ENCODE measurements around the gene MEFV. TPM values are rescaled to one million over a fixed set of nuclear protein-coding genes. Genes with fewer than 3 reads are reported as not detected.

The MEFV gene
- polyA plus RNA-seq, 2 of the 4 experiments (the other 2 are of a cell fraction) = not detected

DNA sequence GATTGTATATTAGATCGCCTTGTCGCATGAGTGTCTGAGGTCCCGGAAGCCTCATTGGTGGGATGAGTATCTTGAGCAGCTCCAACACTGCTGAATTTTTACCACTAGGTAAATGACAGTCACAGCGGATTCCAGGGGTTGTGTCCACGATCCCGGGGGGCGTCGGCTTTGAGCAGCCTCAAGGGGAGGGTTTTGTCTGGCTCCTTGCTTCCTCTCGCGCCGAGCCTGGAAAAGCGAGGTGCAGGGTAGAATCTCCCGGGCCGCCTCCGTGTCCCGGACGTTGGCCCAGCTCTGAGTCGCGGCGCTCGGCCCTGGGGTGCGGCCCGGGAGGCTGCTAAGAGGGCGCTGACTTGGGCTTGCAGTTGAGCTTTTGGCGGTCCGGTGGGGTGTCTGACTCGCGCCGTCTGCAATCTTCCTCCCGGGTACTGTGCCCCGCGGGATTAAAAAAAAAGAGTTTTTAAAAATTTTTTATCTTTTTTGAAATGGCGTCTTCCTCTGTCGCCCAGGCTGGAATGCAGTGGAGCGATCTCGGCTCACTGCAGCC lies 63.9 kb downstream of the MEFV start:
- Histone ChIP-seq H3K27ac (no peak overlapping the region), H3K4me2 (no peak overlapping the region), H3K4me1 (peaks cover 9% of the 10 kb centered on the region), H3K4me3 (no peak overlapping the region), H3K9me3 (no peaks in the 10 kb centered on the region)
- ChIA-PET CTCF (interaction anchor here (0.6 to 1.0 kb wide), 3 partner anchors 8 to 189 kb away, joined by 3 to 4 read pairs (median 4); no protein-coding TSS in a partner anchor), POLR2A (interaction anchor here (0.8 to 2.0 kb wide), 2 partner anchors 90 to 265 kb away, joined by 3 to 8 read pairs; partner anchors contain the start of gene ZNF263)
- ATAC-seq = no peak
- no peak for FAIRE-seq
- TF ChIP-seq NPAS2 (CRISPR knock-in tag; IDR thresholded peaks at IDR 0.05; ENCODE audit: borderline replicate concordance) (no peak), BHLHE40 (IDR thresholded peaks at IDR 0.05; ENCODE audit: low read depth, low read length) (no peak), JUNB (IDR thresholded peaks at IDR 0.05) (no peak), CHD4 (IDR thresholded peaks at IDR 0.05; ENCODE audit: borderline replicate concordance) (no peak), HOXA7 (CRISPR knock-in tag; IDR thresholded peaks at IDR 0.05) (no peak), HOXB5 (CRISPR knock-in tag; IDR thresholded peaks at IDR 0.05) (no peak), RNF2 (IDR thresholded peaks at IDR 0.05; ENCODE audit: borderline replicate concordance, low read depth) (no peak)
- TF ChIP-seq, protein P1, sequence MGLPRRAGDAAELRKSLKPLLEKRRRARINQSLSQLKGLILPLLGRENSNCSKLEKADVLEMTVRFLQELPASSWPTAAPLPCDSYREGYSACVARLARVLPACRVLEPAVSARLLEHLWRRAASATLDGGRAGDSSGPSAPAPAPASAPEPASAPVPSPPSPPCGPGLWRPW (IDR thresholded peaks at IDR 0.05) = no peak
- TF ChIP-seq, protein P2, sequence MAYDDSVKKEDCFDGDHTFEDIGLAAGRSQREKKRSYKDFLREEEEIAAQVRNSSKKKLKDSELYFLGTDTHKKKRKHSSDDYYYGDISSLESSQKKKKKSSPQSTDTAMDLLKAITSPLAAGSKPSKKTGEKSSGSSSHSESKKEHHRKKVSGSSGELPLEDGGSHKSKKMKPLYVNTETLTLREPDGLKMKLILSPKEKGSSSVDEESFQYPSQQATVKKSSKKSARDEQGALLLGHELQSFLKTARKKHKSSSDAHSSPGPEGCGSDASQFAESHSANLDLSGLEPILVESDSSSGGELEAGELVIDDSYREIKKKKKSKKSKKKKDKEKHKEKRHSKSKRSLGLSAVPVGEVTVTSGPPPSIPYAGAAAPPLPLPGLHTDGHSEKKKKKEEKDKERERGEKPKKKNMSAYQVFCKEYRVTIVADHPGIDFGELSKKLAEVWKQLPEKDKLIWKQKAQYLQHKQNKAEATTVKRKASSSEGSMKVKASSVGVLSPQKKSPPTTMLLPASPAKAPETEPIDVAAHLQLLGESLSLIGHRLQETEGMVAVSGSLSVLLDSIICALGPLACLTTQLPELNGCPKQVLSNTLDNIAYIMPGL (CRISPR knock-in tag; IDR thresholded peaks at IDR 0.05; ENCODE audit: borderline replicate concordance) = no peak
- WGBS (ENCODE audit: missing lambda C conversion rate) = 91% methylated on average over 36 of the region's 36 CpGs
- no peak for DNase-seq (ENCODE audit: low read depth in 1 of 2, low spot score in 1 of 2)

Other genes with a start within 250 kb of the MEFV start
- 0.03 and 0.12 TPM in 2 replicates for gene CLDN9, start 243.7 kb downstream of the MEFV start, polyA plus RNA-seq (2011; rRNA removed)
- 0.06 to 0.16 TPM (median 0.12 TPM) in 3 replicates for gene CLDN9, start 243.7 kb downstream of the MEFV start, polyA plus RNA-seq (2017; fragmentation: RNase III; extraction: RNeasy Plus Mini Kit Qiagen cat#74134 plus additional on column Dnase treatment)
- 0.11 TPM in 1 of 2 replicates, not detected in the other for gene CLDN6, start 238.4 kb downstream of the MEFV start, polyA plus RNA-seq (2011; rRNA removed)
- 0.13 to 0.25 TPM (median 0.20 TPM) in 3 replicates for gene CLDN6, start 238.4 kb downstream of the MEFV start, polyA plus RNA-seq (2017; fragmentation: RNase III; extraction: RNeasy Plus Mini Kit Qiagen cat#74134 plus additional on column Dnase treatment)
- 89.0 and 111 TPM in 2 replicates for gene TNFRSF12A, start 236.3 kb downstream of the MEFV start, polyA plus RNA-seq (2011; rRNA removed)
- gene TNFRSF12A, start 236.3 kb downstream of the MEFV start, polyA plus RNA-seq (2017; fragmentation: RNase III; extraction: RNeasy Plus Mini Kit Qiagen cat#74134 plus additional on column Dnase treatment) = 295 to 325 TPM (median 314 TPM) in 3 replicates
- gene HCFC1R1, start 232.7 kb downstream of the MEFV start, polyA plus RNA-seq (2011; rRNA removed) = 46.4 and 60.3 TPM in 2 replicates
- 131 to 199 TPM (median 179 TPM) in 3 replicates for gene HCFC1R1, start 232.7 kb downstream of the MEFV start, polyA plus RNA-seq (2017; fragmentation: RNase III; extraction: RNeasy Plus Mini Kit Qiagen cat#74134 plus additional on column Dnase treatment)
- 31.8 and 32.5 TPM in 2 replicates for gene THOC6, start 232.6 kb downstream of the MEFV start, polyA plus RNA-seq (2011; rRNA removed)
- 48.7 to 56.5 TPM (median 53.2 TPM) in 3 replicates for gene THOC6, start 232.6 kb downstream of the MEFV start, polyA plus RNA-seq (2017; fragmentation: RNase III; extraction: RNeasy Plus Mini Kit Qiagen cat#74134 plus additional on column Dnase treatment)
- gene BICDL2, start 219.7 kb downstream of the MEFV start, polyA plus RNA-seq (2011; rRNA removed) = not detected in 2 replicates
- gene BICDL2, start 219.7 kb downstream of the MEFV start, polyA plus RNA-seq (2017; fragmentation: RNase III; extraction: RNeasy Plus Mini Kit Qiagen cat#74134 plus additional on column Dnase treatment) = not detected in 3 replicates
- 0.03 and 0.04 TPM in 2 replicates for gene MMP25, start 210.1 kb downstream of the MEFV start, polyA plus RNA-seq (2011; rRNA removed)
- gene MMP25, start 210.1 kb downstream of the MEFV start, polyA plus RNA-seq (2017; fragmentation: RNase III; extraction: RNeasy Plus Mini Kit Qiagen cat#74134 plus additional on column Dnase treatment) = 0.25 to 0.31 TPM (median 0.25 TPM) in 3 replicates
- 8.9 and 12.4 TPM in 2 replicates for gene IL32, start 191.0 kb downstream of the MEFV start, polyA plus RNA-seq (2011; rRNA removed)
- gene IL32, start 191.0 kb downstream of the MEFV start, polyA plus RNA-seq (2017; fragmentation: RNase III; extraction: RNeasy Plus Mini Kit Qiagen cat#74134 plus additional on column Dnase treatment) = 18.8 to 32.0 TPM (median 20.2 TPM) in 3 replicates
- 0.08 and 0.09 TPM in 2 replicates for gene ZSCAN10, start 157.3 kb downstream of the MEFV start, polyA plus RNA-seq (2011; rRNA removed)
- gene ZSCAN10, start 157.3 kb downstream of the MEFV start, polyA plus RNA-seq (2017; fragmentation: RNase III; extraction: RNeasy Plus Mini Kit Qiagen cat#74134 plus additional on column Dnase treatment) = not detected in 3 replicates
- gene ZNF205, start 144.0 kb downstream of the MEFV start, polyA plus RNA-seq (2011; rRNA removed) = 3.1 and 4.3 TPM in 2 replicates
- gene ZNF205, start 144.0 kb downstream of the MEFV start, polyA plus RNA-seq (2017; fragmentation: RNase III; extraction: RNeasy Plus Mini Kit Qiagen cat#74134 plus additional on column Dnase treatment) = 8.5 to 9.6 TPM (median 9.2 TPM) in 3 replicates
- gene ZNF213, start 121.6 kb downstream of the MEFV start, polyA plus RNA-seq (2011; rRNA removed) = 0.72 and 1.8 TPM in 2 replicates
- 5.9 to 6.2 TPM (median 6.1 TPM) in 3 replicates for gene ZNF213, start 121.6 kb downstream of the MEFV start, polyA plus RNA-seq (2017; fragmentation: RNase III; extraction: RNeasy Plus Mini Kit Qiagen cat#74134 plus additional on column Dnase treatment)
- 1.3 and 1.6 TPM in 2 replicates for gene OR1F1, start 68.4 kb downstream of the MEFV start, polyA plus RNA-seq (2011; rRNA removed)
- gene OR1F1, start 68.4 kb downstream of the MEFV start, polyA plus RNA-seq (2017; fragmentation: RNase III; extraction: RNeasy Plus Mini Kit Qiagen cat#74134 plus additional on column Dnase treatment) = 0.20 to 0.34 TPM (median 0.31 TPM) in 3 replicates
- 7.4 and 7.5 TPM in 2 replicates for gene ZNF200, start 21.5 kb downstream of the MEFV start, polyA plus RNA-seq (2011; rRNA removed)
- gene ZNF200, start 21.5 kb downstream of the MEFV start, polyA plus RNA-seq (2017; fragmentation: RNase III; extraction: RNeasy Plus Mini Kit Qiagen cat#74134 plus additional on column Dnase treatment) = 6.5 to 6.9 TPM (median 6.7 TPM) in 3 replicates
- 20.9 and 38.4 TPM in 2 replicates for gene ZNF263, start 26.9 kb upstream of the MEFV start, polyA plus RNA-seq (2011; rRNA removed)
- 24.3 to 24.8 TPM (median 24.4 TPM) in 3 replicates for gene ZNF263, start 26.9 kb upstream of the MEFV start, polyA plus RNA-seq (2017; fragmentation: RNase III; extraction: RNeasy Plus Mini Kit Qiagen cat#74134 plus additional on column Dnase treatment)
- 3.0 and 4.3 TPM in 2 replicates for gene TIGD7, start 48.8 kb upstream of the MEFV start, polyA plus RNA-seq (2011; rRNA removed)
- 1.8 to 2.1 TPM (median 1.9 TPM) in 3 replicates for gene TIGD7, start 48.8 kb upstream of the MEFV start, polyA plus RNA-seq (2017; fragmentation: RNase III; extraction: RNeasy Plus Mini Kit Qiagen cat#74134 plus additional on column Dnase treatment)
- 27.3 and 28.8 TPM in 2 replicates for gene ZNF75A, start 48.9 kb upstream of the MEFV start, polyA plus RNA-seq (2011; rRNA removed)
- gene ZNF75A, start 48.9 kb upstream of the MEFV start, polyA plus RNA-seq (2017; fragmentation: RNase III; extraction: RNeasy Plus Mini Kit Qiagen cat#74134 plus additional on column Dnase treatment) = 16.6 to 19.2 TPM (median 18.5 TPM) in 3 replicates
- not detected in 2 replicates for gene OR2C1, start 99.3 kb upstream of the MEFV start, polyA plus RNA-seq (2011; rRNA removed)
- gene OR2C1, start 99.3 kb upstream of the MEFV start, polyA plus RNA-seq (2017; fragmentation: RNase III; extraction: RNeasy Plus Mini Kit Qiagen cat#74134 plus additional on column Dnase treatment) = not detected in 3 replicates
- 29.4 and 33.0 TPM in 2 replicates for gene ZSCAN32, start 144.4 kb upstream of the MEFV start, polyA plus RNA-seq (2011; rRNA removed)
- 11.4 to 13.6 TPM (median 12.4 TPM) in 3 replicates for gene ZSCAN32, start 144.4 kb upstream of the MEFV start, polyA plus RNA-seq (2017; fragmentation: RNase III; extraction: RNeasy Plus Mini Kit Qiagen cat#74134 plus additional on column Dnase treatment)
- gene ZNF174, start 144.6 kb upstream of the MEFV start, polyA plus RNA-seq (2011; rRNA removed) = 15.8 and 16.4 TPM in 2 replicates
- 9.1 to 10.4 TPM (median 9.5 TPM) in 3 replicates for gene ZNF174, start 144.6 kb upstream of the MEFV start, polyA plus RNA-seq (2017; fragmentation: RNase III; extraction: RNeasy Plus Mini Kit Qiagen cat#74134 plus additional on column Dnase treatment)
- gene ZNF597, start 186.9 kb upstream of the MEFV start, polyA plus RNA-seq (2011; rRNA removed) = 1.9 TPM in 2 replicates
- 0.92 to 1.1 TPM (median 0.96 TPM) in 3 replicates for gene ZNF597, start 186.9 kb upstream of the MEFV start, polyA plus RNA-seq (2017; fragmentation: RNase III; extraction: RNeasy Plus Mini Kit Qiagen cat#74134 plus additional on column Dnase treatment)
- gene NAA60, start 187.0 kb upstream of the MEFV start, polyA plus RNA-seq (2011; rRNA removed) = 34.8 and 41.6 TPM in 2 replicates
- gene NAA60, start 187.0 kb upstream of the MEFV start, polyA plus RNA-seq (2017; fragmentation: RNase III; extraction: RNeasy Plus Mini Kit Qiagen cat#74134 plus additional on column Dnase treatment) = 42.5 to 45.3 TPM (median 43.9 TPM) in 3 replicates
- not detected in 2 replicates for gene C16orf90, start 238.9 kb upstream of the MEFV start, polyA plus RNA-seq (2011; rRNA removed)
- gene C16orf90, start 238.9 kb upstream of the MEFV start, polyA plus RNA-seq (2017; fragmentation: RNase III; extraction: RNeasy Plus Mini Kit Qiagen cat#74134 plus additional on column Dnase treatment) = not detected in 3 replicates
- gene CLUAP1, start 244.4 kb upstream of the MEFV start, polyA plus RNA-seq (2011; rRNA removed) = 23.6 and 35.0 TPM in 2 replicates
- 19.1 to 20.8 TPM (median 20.6 TPM) in 3 replicates for gene CLUAP1, start 244.4 kb upstream of the MEFV start, polyA plus RNA-seq (2017; fragmentation: RNase III; extraction: RNeasy Plus Mini Kit Qiagen cat#74134 plus additional on column Dnase treatment)